Right lung (tissue), 5 donors: ENCODE data around the gene TMEM141. TPM values are rescaled to one million over a fixed set of nuclear protein-coding genes. Genes with fewer than 3 reads are reported as not detected.
"Not testable (repeated sequence)": the region's sequence is repeated elsewhere in the genome, so short reads cannot be mapped to it uniquely, and the experiment has no call there.

Source experiments
- DNase-seq, 2 donors: peaks; one replicate each; pipeline ENCODE4 v3.0.0-alpha.2; 2013
- polyA plus RNA-seq, 5 donors: library from polyadenylated mRNA; unstranded; fragments of 120-200 nt; gene quantifications; one replicate each; pipeline versions ENCODE4 v1.2.1 to v1.2.3, GENCODE V29; 2013; ENCODE audit warnings: inconsistent platforms in 1 of 5, low replicate concordance in 1 of 5; ENCODE audit not compliant: insufficient read length in 5 of 5, insufficient read depth in 1 of 5

The TMEM141 gene
- polyA plus RNA-seq, 5 donors, result 42.6 to 74.3 (median 54.0) TPM

GRCh38 chr9:136769710-136770191 lies 21.4 kb upstream of the TMEM141 start:
- DNase-seq, result no peak

GRCh38 chr9:136771907-136772415 lies 19.2 kb upstream of the TMEM141 start:
- DNase-seq, result no peak

- DNase-seq, result no peak
Observed at GRCh38 chr9:136773386-136774044, 17.6 kb upstream of the TMEM141 start.

GRCh38 chr9:136774416-136775045 lies 16.6 kb upstream of the TMEM141 start:
- DNase-seq, result no peak

- no peak for DNase-seq
Observed at GRCh38 chr9:136775191-136775590, 16.0 kb upstream of the TMEM141 start.

GRCh38 chr9:136776947-136777346 lies 14.2 kb upstream of the TMEM141 start:
- no peak for DNase-seq

- DNase-seq, result no peak
Observed at GRCh38 chr9:136777359-136777758, 13.8 kb upstream of the TMEM141 start.

GRCh38 chr9:136779808-136780207 lies 11.3 kb upstream of the TMEM141 start:
- DNase-seq, result no peak

- DNase-seq, result no peak
Observed at GRCh38 chr9:136782452-136782851, 8.7 kb upstream of the TMEM141 start.

GRCh38 chr9:136784249-136784996 lies 6.7 kb upstream of the TMEM141 start:
- DNase-seq, result no peak

GRCh38 chr9:136784997-136785361 lies 6.2 kb upstream of the TMEM141 start:
- DNase-seq, result no peak

- DNase-seq, result not testable (repeated sequence)
Observed at GRCh38 chr9:136785565-136786355, 5.4 kb upstream of the TMEM141 start.

- DNase-seq, result no peak
Observed at GRCh38 chr9:136786451-136786850, 4.7 kb upstream of the TMEM141 start.

- not testable (repeated sequence) for DNase-seq
Observed at GRCh38 chr9:136786983-136787382, 4.2 kb upstream of the TMEM141 start.

- DNase-seq, result peak in 1 of 2 donors; percentile 68
Observed at GRCh38 chr9:136787690-136788400, 3.3 kb upstream of the TMEM141 start.

GRCh38 chr9:136788644-136789522 lies 2.3 kb upstream of the TMEM141 start:
- DNase-seq, result not testable (repeated sequence)

GRCh38 chr9:136789523-136789937 lies 1.6 kb upstream of the TMEM141 start:
- no peak for DNase-seq

- DNase-seq, result peak in 1 of 2 donors; percentile 49
Observed at GRCh38 chr9:136791516-136792276, 552 bp downstream of the TMEM141 start.
